ENCODE results near the gene ZMYND10. TPM values are rescaled to one million over a fixed set of nuclear protein-coding genes. Genes with fewer than 3 reads are reported as not detected.

ZMYND10 gene
- total RNA-seq, 1 experiment from 2014 or later, result 1.4 TPM

GRCh38 chr3:50389414-50389767 lies 43.9 kb upstream of the ZMYND10 start:
- Histone ChIP-seq H3K27ac (ENCODE audit: insufficient read length, low read depth, low read length) (no peak overlapping the region), H4K5ac (ENCODE audit: insufficient read length, low read depth, low read length) (no peak overlapping the region), H2BK120ac (ENCODE audit: low read depth, low read length, poor library complexity, severe bottlenecking) (no peak overlapping the region), H4K20me1 (ENCODE audit: control insufficient read depth, insufficient read depth, insufficient read length) (peaks cover 2% of the 10 kb centered on the region), H2BK12ac (ENCODE audit: insufficient read length, low read depth, low read length) (no peak overlapping the region), H4K91ac (ENCODE audit: insufficient read length, low read depth, low read length) (no peak overlapping the region), H2AK5ac (ENCODE audit: insufficient read length, low read length) (no peak overlapping the region), H3K79me1 (ENCODE audit: insufficient read depth, low read depth, low read length, poor library complexity, severe bottlenecking) (no peaks in the 10 kb centered on the region), H3K27me3 (ENCODE audit: insufficient read depth, low read length) (no peaks in the 10 kb centered on the region), H3K79me2 (ENCODE audit: insufficient read depth, low read length) (no peaks in the 10 kb centered on the region), H3K14ac (ENCODE audit: insufficient read depth, low read length) (no peak overlapping the region; the same call in 1 of the 2 replicates), H3K4me1 (ENCODE audit: insufficient read depth, low read length) (no peaks in the 10 kb centered on the region), H3T11ph (ENCODE audit: low read length) (no peak overlapping the region), H3K4me2 (ENCODE audit: insufficient read depth, insufficient read length, low read length) (no peak overlapping the region), H3K23me2 (ENCODE audit: insufficient read length, low read depth, low read length, poor library complexity, severe bottlenecking) (no peaks in the 10 kb centered on the region), H2AFZ (ENCODE audit: low read length) (no peak overlapping the region), H4K8ac (replicated peaks; ENCODE audit: insufficient read length, low read depth, low read length) (no peak overlapping the region), H3K9me3 (ENCODE audit: control insufficient read depth, low read depth, low read length) (no peaks in the 10 kb centered on the region), H3K9ac (ENCODE audit: extremely low read depth, insufficient read length, low read length) (no peak overlapping the region), H3K18ac (ENCODE audit: insufficient read length, low read depth, low read length) (no peak overlapping the region), H3K23ac (ENCODE audit: insufficient read length, low read depth, low read length) (no peak overlapping the region), H2BK5ac (ENCODE audit: insufficient read length, low read length) (no peak overlapping the region), H2BK20ac (ENCODE audit: low read depth, low read length, poor library complexity, severe bottlenecking) (no peak overlapping the region), H3K4ac (ENCODE audit: low read depth, low read length) (no peak overlapping the region), H3K56ac (ENCODE audit: insufficient read length, low read depth, low read length) (no peak overlapping the region), H2BK15ac (ENCODE audit: low read depth, low read length) (no peak overlapping the region)
- no peak for DNase-seq
- Mint-ChIP-seq H3K4me3 (no peak overlapping the region), H3K4me1 (0 out of 4 replicates have a peak, but pooled peaks cover 0 to 6% of the 10 kb centered on the region in 2 experiments), H3K27ac (no peak overlapping the region), H3K36me3 (ENCODE audit: insufficient read depth in 1 of 3, low read depth in 3 of 3) (0 out of 7 replicates have a peak, but pooled peaks cover 0 to 4% (median 0%) of the 10 kb centered on the region in 3 experiments), H3K27me3 (ENCODE audit: low read depth) (peaks cover 2% of the 10 kb centered on the region), H3K9me3 (no peaks in the 10 kb centered on the region)
- no peak for TF ChIP-seq CTCF (conservative IDR thresholded peaks at IDR 0.05)
- no CpG with 5 or more reads among the region's 6 CpGs for WGBS (ENCODE audit: extremely low coverage, insufficient read length, low lambda C conversion rate)
